ENCODE results near the gene UBE3B.

The UBE3B gene

DNA sequence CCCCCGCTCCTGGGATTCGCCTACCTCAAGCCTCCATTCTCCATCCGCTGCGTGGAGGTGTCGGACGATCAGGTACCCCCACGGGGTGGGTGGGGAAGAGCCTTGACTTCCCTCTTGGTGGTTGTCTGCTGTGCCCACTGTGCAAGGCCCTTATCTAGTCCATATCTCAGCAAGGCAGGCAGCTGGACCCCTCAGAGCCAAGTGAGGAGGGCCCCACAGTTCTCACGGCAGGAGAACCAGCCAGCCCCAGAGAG is 56.0 kb downstream of the UBE3B start:
- no peak for DNase-seq

DNA sequence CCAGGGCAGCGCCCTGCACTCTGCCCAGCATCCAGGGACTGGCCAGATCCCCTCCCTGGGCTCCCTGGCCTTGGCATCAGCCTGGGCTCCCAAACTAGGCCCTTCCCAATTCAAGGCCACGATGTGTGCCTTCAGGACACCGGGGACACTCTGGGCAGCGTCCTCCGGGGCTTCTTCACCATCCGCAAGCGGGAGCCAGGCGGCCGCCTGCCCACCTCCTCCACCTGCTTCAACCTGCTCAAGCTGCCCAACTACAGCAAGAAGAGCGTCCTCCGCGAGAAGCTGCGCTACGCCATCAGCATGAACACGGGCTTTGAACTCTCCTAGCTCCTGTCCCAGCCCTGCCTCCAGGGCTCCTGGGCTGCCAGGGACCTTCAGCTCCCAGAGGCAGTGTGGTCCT is 57.0 kb downstream of the UBE3B start:
- DNase-seq: no peak

DNA sequence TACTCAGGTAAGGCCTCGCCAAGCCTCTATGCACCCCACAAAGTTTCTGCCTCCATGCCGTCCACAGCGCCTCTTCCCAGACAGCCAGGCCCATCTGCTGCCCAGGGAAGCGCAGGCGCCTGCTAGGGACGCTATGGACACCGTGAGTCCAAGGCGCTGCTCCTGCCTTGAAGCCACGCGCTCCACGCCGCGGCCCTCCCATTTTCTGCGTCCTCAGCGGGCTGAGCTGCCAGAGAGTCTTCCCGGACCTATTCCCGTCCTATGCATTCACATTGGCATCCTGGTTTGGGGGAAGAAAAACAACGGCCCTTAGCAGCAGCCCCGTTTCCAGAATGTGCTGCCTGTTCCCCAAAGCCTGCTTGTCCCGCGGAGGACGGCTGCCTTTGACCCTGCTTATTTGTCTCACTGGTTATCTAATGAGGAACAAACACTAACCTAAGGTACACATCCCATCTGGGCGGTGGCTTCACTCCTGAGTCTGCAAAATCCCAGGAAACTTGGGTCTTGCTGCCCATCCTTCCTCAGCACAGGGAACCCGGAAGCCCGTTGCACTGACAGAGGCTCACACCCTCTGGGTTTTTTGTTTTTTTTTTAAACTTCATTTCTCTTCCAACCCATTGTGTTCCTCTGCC is 57.9 kb downstream of the UBE3B start:
- DNase-seq: no peak

DNA sequence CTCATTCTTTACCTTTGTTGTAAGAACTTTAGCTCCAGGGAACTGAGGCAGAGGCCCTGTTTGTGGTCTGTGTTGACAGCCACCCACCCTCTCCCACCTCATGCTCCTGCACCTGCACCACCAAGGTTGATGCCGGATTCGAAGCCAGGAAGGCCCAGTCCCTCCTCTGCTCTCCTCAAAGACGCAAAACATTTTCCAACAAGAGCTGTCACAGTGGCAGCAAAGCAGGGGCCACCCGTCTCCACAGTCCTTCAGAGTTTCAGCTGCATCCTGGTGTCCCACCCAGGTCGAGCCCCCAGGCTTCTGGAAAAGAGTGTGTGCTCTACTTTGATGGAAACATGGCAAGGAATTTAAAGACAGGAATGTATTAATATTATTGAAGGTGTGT is 58.4 kb downstream of the UBE3B start:
- no peak for DNase-seq

DNA sequence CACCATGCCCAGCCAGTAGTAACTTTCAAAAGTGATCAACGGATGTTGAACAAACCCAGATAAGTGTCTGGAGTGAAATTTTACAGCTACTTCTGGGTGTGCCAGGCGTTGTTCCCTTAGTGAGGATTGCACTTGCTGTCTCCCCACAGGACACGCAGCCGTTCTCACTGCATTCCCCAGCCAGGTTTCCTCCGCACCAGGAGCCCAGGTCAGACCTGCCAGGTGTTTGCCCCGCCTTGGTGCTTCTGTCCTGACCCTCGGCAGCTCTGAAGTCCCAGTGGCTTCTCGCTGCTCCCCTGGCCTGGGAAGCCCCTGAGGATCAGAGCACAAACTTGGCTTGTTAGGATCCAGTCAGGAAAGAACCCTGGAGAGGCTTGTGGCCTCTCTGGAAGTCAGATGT is 59.7 kb downstream of the UBE3B start:
- DNase-seq: no peak

DNA sequence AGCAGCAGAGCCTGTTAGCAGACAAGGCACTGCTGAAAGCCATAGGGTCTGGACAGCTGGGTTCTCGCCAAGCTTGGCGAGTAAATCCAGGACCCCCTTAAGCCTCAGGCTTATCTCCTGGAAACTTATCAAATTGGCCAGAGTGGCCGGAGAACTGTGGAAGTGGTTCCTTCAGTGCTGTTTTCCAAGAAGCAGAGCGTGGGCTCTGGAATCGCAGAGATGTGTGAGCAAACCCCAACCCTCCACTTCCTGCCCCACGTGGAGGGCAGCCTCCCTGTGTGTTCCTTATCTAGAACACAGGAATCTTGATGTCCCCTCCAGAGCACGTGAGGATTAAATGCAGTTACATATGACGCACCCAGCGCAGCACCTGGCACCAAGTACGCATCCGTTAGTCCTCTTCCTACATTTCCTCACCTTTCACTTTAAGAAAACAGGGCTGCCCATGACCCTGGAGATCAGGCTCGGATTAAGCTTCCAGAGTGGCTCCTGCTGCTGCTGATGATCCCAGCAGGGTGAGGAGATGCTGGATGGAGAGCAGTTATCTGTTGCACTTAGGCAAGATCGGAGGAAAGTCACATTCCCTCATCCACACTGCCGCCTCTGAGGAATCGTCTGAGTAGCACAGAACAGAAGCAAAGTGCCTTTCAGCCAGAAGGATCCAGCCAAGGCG is 60.9 kb downstream of the UBE3B start:
- DNase-seq: no peak

DNA sequence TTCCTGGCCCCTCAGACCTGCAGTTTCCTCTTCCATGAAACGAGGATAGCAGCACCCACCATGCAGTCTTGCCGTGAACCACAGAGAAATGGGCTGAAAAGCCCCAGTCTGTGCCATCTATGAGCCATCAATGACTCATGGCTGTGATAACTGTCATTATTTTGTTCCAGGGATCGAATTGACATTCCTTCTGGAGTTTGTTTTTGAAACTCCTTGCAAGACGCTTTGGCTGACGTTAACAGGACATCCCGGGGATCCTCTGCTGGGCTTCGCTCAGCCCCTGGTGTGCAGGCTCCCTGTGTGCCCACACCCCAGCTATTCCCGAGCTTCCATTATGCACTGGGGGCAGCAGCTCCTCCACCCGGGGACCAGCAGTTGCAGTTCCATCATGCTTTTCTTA is 62.1 kb downstream of the UBE3B start:
- no peak for DNase-seq

DNA sequence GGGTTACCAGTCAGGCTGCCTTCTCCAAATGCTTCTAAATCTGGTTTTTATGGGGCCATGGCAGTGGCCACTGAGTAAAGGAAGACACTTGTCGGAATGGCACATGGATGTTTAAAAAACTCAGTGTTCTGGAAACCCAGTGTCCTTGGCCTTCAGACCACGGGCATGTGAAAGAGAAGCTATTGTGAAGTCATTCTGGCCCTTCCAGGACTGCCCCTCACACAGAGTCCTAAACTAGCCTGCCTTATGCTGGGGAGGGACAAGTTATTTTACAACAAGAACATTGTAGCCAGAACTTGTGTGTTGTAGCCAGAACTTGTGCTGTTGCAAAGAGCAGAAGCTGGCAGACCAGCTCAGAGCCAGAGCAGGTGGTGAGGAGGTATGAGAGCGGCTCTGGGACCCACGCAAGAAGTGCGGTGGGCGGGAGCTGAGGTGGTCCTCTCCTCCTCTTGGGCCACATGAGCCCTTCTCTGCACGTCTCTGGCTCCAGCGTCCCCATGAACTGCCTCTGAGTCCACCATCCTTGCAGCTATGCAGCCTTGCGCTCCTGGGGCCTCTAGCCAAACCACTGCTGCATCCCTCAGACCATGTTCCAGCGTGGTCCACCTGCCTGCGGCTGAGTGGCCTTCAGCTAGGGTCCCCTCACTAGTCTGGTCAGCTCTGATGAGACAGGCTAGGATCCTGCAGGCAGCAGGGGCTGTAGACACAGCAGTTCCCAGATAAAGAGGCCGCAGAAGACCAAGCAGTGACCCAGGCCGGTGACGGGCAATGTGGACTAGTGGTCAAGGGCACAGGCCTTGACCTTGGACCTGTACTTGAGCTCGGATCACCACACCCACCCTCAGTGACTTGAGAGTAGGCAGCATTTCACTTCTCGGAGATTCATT is 63.3 kb downstream of the UBE3B start:
- no peak for DNase-seq

DNA sequence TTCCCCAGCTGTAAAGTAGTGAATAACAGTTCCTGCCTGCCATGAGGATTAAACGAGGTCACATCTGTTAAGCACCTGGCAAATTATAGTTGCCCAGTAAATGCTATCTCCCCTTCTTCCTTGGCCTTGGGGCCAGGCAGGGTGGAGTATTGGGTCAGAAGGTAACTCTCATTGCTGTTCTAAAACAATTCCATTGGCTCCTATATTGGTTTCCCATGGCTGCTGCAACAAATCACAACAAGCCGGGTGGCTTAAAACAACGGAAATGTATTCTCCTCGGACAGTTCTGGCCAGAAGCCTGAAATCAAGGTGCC is 63.9 kb downstream of the UBE3B start:
- DNase-seq: no peak

DNA sequence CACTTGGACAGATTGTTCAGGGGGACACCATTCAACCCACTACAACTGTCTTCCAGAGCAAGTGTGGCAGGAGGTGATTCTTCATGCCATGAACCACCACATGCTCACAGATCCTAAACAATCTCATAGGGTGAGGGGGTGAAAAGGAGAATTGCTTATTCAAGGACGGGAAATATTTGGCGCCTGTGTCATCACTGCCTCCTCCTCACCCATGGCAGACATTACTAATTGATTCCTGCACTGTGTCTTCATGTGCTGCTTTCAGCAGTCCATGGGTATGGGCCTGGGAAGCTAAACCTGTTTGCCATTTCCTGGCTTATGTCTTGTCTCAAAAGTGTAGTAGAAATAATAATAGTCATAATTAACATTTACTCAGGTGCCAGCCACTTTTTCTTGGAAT is 64.6 kb downstream of the UBE3B start:
- DNase-seq: no peak

DNA sequence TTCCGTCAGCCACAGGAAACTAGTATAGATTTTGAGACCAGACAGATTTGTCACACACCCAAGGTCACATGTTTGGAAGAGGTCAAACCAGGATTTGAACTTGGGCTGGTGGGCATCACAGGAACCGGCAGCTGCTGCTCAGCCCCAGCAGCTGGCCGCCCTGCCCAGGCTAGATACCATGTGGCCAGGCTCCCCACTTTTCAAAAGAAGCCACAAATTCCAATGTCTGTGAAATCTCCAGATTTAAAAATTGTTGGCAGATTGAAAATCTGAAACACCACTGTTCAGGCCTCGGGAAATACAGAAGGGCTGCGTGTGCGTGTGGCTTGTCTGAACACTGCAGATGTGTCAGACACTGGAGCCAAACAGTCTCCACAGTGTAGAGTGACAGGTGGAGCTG is 65.4 kb downstream of the UBE3B start:
- DNase-seq: no peak

DNA sequence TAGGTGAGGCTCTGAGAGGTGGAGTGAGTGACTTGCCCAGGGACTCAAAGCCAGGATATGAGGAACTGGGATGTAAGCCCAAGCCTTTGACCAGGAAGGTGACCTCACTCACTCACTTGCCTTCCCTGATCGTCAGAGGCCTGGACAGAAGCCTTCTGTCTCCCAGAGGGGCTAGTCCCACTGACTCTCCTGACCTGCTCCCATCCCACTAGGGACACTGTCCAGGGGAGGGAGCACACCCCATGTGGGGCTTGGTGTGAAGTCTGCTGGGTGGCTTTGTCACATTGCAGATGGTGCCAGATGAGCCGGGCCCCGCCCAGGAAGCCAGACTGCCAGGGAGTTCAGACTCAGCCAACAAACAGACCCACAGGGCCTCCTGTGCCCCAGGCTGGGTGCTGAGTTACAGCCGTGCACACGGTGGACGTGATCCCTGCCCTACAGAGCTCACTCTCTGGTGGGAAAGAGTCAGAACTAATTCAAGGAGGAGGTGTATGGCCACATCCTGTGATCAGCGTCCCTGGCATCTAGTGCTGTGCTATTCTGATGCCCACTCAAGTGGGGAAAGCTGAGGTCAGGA is 67.6 kb downstream of the UBE3B start:
- DNase-seq: no peak

DNA sequence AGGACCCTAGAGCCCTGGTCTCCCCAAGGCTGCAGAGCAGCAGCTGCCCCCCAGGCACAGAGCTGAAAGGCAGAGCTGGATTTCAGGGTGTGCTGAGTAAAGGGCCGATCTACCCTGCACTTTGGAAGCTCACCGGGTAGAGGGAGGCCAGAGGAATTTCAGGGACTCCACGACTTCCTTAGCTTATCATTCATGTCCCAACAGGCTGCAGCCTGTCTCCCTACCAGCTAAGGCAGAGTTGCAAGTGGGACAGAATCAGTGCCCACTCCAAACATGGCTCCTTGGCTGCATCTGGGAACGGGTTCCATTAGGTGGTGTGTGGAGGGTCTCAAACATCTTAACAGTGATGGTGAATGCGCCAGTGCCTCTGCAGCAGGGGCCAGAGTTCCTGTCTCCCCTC is 68.4 kb downstream of the UBE3B start:
- no peak for DNase-seq

DNA sequence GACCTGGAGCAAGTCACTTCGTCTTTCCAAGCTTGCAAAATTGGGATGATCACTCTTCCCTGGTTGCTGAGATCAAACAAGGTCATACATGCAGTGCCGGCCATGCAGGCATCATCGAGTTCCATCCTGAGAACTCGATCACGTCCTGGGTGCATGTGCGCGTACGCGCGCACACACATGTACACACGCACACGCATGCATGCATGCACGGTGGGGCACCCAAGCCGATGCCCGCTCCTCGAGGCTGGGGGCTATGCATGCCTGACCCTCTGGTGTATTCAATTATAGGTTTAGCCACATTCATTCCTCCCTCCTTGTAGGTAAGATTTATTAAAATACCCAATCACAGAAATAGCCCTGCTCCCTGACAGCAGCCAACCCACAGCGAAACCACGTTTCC is 69.9 kb downstream of the UBE3B start:
- no peak for DNase-seq

DNA sequence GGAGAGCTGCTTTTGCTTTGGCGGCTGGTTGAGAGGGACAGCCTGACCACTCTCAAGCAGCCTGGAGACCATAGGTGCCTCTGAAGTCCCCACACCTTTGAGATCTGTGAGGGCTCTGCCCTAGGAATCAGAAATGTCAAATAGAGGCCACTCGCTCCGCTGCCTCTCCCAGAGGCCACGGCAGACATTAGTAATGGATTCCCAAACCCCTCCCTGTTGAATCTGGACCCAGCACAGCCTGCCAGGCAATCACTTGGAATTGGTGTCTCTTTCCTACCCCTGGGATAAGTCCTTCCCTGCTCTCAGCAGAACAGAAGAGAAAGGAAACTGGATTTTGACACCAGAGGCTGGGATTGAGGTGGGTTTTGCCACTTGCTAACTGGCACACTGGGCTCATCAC is 70.8 kb downstream of the UBE3B start:
- DNase-seq: no peak

DNA sequence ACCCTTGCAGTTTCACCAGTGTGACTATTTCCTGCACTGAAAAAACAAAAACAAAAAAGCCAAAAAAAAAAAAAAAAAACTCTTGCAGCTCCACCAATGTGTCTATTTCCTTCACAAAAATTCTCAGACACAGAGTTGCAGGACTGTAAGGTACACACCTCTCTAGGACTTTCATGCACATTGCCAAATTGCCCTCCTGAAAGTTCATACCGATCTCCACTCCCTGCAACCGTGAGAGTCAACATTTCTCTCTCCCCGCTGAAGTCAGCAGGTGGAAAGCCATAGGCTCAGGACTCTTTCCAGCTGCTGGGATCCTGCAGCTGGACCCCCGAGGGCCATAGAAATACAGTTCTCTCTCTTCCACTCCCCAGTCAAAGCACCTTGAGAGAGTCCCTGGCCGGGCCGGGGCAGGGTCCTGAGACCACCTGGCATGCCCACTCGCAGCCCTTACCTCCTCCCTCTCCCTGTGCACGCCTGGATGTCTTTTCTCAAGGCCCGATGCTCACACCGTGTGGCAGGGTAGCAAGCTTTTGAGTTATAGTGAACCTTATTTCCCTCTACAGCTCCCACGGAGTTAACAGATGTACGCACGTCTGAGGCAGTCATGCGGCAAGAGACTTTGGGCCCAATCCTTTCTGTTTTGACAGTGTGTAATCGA is 72.3 kb downstream of the UBE3B start:
- no peak for DNase-seq

DNA sequence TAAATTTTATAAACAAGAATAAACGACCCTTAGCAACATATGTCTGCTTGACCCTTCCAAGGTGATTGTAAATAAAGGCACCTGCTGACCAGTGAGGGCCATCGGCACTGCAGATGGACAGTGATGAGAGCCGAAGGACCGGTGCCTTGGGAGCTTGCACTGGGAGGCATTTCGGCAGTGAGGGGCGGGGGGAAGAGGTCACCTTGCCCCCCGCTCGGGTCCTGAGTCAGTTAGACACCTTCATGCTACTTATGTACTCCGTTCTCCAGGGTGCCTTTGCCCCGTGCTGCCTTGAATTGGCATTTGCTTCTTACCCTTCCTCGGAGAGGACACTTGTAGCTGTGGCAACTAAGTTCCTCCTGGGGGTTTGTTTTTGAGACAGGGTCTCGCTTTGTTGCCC is 72.8 kb downstream of the UBE3B start:
- no peak for DNase-seq

DNA sequence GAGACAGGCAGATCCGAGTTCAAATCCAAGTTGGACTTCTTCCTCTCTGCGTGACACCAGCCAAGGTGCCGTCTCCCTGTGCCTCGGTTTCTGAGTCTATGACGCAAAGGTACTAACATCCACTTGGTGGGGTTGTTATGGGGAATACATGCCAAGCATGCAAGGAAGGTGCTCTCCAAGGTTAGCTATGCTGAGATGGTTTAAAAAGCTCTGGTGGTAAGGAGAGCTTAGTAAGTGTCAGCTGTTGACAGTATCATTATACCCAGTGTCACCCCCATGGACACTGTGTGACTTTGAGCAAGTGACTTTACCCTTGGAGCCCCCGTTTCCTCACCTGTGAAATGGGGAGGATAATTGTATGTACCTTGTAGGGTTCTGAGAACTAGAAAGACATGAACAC is 73.7 kb downstream of the UBE3B start:
- DNase-seq: no peak

DNA sequence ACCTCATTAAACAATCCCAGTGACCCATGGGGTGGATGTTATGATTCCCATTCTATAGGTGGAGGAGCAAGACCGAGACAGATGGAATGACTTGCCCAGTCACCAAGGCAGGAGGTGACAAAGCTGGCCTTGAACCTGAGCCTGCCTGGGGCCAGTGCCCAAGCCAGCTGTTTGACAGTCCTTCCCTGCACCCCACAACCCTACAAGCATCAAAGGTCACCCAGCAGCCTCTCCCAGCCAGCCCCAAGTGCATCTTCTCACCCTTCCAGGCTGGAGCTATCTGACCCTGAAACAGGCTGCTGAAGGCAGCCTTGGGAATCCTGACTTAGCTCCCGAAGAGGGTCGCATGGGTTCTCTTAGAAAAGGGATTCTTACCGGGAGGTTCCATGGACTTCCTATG is 75.5 kb downstream of the UBE3B start:
- DNase-seq: no peak

DNA sequence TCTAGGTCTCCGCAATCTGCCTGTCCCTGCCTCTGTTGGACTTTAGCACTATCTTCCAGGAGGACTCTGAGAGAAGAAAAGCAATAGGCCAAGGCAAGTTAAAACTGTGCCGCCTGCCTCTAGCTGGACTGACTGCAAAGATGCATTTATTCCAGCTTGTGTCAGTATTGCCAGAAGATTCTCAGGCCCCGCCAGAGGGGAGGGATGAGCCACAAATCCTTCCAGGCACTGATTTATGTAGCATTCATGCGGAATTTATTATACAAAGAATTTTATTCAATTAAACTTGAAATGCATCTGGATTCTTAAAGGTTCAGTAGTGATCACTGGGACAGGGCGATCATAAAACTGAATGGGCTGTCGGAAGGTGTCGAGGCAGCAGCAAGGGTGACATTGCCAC is 76.0 kb downstream of the UBE3B start:
- DNase-seq: no peak

DNA sequence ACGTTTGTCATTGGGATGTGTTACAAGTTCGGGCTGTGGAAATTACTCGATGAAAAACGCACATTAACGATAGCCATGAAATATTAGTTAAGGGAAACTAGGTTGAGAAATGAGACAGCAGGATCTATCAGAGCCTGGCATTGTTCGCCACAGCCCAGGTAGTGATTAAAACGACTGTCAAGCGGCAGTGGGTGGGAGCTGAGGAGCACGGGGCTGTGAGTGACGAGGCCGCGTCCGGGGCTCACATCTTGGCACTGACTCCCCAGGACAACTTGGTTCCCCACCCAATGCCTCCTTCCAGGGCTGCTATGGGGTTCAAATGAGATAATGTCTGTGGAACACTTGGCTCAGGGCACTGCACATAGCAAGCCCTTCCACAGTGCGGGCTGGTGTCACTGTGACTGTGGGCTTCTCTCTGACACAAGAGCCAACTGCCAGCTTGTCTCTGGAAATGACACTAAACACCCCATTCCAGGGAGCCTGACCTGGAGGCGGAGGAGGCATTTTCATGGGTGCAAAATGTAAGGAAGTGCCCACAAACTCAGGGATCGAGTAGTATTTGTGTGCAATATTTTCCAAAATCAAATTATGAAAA is 76.6 kb downstream of the UBE3B start:
- DNase-seq: no peak

DNA sequence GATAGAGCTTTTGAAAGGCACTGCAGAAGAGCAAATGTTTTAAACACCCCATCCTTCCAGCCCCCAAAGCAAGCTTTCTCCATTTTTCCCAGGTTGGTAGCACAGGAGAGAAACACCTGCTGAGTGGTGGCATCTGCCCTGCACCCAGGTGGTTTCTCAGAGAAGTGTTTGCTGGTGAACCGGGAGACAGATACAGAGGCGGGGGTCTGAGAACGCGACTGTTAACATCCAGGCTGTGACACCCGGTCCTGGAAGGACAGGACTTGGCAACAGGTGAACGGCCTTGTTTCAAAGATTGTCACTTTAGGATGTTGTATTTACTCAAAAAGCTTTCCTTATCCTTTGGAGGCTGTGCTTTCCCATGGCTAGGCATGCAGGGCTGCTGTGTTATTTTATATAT is 77.3 kb downstream of the UBE3B start:
- no peak for DNase-seq
